Fibroblast of skin of left biceps (primary cell): ENCODE measurements around the gene CREM.
"Not testable (repeated sequence)": the region's sequence is repeated elsewhere in the genome, so short reads cannot be mapped to it uniquely, and the experiment has no call there.

Experiments used
- DNase-seq, 2 experiments: peaks; one replicate each; pipeline ENCODE4 v3.0.0-alpha.2; 2013; ENCODE audit warnings: low read depth in 2 of 2

Gene CREM

DNA sequence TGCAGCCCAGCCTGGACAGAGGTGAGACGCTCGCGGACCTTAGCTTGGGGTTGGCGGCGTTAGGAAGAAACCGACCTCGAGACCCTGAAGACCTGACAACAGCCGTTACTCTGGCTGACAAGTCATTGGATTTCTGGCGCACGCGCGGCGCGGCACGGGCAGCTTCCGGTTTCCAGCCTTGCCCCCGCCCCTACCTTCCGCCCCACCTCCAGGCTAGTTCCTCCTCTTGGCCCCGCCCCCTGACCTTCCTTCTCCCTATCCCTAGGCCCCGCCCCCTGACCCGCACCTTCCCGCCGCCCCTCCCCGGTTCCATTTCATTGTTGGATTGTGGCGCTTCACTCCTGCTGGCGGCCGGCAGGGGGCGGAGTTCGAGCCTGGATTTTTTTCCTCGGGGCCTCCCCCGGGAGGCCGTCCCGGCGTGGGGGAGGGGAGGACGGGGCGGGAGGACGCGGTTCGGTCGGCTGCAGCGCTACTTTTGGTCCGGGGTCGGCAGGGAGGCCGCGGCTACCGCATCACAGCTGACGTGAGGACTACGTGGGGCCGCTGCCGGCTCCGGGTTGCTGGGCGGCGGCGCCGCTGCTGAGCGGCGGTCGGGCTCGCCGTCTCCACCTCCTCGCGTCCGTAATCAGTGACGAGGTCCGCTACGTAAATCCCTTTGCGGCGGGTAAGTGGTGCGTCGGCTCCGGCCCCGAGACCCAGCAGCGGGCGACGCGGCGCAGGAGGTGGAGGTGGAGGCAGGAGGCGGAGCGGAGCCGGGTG lies at the start of gene CREM:
Gene CREM, plus strand, starts transcription at position 317 of the 759 bp plus-strand sequence. CDS start 10,990 bp downstream, outside the sequence.
- DNase-seq: peak; percentile 89 to 90

- no peak for DNase-seq
Observed at GRCh38 chr10:35079265-35079664, 47.4 kb upstream of the CREM start.

DNA sequence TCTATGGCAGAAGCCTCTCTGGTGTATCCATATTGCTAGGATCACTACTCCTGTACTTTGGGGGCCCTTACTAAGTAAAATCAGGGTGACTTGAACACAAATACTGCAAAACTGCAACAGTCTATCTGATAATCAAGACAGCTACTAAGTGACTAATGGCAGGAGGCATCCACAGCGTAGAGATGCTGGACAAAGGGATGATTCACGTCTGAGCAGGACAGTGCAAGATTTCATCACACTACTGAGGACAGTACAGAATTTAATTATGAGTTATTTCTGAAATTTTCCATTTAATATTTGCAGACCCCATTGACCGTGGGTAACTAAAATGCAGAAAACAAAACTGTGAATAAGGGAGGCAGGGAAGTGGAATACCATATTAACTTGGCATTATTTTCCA lies 46.9 kb upstream of the CREM start:
- peak; percentile 36 to 44 for DNase-seq

DNA sequence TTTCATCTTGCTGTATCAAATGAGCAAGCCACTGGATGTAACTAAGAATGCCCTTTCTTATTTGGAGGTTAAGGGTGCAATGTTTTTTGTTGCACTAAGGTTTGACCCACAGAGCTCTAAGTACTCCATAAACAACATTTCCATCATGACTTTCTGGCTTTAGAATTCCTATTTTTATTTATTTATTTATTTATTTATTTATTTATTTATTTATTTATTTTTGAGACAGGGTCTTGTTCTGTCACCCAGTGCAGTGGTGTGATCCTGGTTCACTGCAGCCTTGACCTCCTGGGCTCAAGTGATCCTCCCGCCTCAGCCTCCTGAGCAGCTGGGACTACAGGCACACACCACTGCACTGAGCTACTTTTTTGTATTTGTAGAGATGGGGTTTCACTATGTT lies 46.4 kb upstream of the CREM start:
- DNase-seq: not testable (repeated sequence)

DNA sequence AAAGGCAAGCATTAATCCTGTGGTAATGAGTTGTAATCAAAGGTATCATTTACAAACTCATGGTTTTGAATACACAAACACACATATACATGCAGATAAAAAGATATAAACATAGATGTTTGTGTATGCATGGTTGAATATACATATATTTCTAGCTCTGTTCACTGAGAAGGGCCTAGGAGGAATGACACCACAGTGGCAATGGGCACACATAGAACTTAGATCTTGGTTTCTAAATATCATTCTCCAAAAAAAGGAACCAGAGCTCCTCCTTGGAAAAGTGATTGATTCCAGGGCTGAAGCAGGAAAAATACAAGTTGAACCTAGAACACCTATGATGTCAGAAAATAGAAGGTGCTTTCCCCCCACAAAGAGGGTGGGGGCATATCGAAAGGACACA lies 43.4 kb upstream of the CREM start:
- no peak for DNase-seq

DNA sequence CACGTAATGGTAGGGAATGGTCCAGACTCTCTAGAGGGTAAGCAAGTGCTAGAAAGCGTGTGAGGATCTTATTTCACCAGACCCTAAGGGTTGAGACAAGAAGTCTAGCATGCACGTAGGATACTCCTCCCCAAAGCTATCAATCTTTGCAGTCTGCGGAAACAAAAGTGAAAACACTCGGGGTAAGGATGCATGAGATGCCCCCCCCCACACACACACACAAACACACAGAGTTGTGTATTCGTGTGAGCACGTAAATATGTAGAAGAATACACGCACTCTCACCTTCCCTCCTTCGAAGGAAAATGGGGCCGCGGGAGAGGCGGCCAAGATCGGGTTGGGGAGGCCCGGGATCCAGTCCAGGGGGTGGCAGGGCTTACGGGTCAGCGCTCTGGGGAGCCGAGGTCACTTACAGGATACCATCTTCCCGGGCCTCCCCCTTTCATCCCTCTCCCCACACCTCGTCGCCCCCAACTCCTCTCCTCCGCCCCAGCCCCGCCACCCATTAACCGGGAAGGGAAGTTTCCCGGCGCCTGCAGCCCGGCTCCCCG lies 37.0 kb upstream of the CREM start:
- DNase-seq: no peak

DNA sequence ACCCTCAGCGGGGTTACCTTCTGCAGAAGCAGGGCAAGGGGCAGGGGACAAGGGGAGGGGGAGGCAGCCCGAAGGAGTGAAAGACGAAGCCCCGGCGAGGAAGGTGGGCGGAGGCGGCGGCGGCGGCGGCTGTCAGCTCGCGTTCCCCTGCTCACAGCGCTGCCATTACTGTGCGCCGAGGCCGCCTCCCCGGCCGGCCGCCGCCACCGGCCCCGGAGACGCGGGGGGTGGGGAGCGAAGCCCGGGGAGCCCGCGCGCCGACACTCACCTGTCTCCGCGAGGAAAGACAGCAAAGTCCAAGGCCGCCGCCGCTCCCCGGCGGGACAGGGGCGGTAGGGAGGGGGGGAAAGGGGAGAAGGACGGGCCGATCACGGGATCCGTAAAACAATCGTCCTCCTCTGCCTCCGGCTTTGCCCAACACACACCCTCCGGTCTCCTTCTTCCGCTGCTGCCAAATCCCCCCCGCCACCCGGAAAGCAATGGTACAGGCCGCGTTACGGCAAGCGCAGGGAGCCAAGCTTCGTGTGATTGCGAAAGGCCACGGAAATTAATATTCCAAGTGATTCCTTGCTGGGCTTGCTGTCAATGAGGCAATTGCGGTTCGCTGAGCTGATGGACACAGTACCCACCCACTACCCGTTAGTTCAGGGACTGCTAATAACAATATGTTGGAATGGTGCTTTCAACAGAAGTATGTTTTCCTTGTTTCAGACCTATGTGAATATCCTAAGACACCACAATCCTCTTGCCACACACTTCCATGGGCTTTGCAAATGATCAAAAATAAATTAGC lies 36.3 kb upstream of the CREM start, which contains the start of gene CUL2:
Gene CUL2, minus strand, starts transcription at position 180 of the 793 bp plus-strand sequence. CDS start 19,024 bp downstream, outside the sequence.
- DNase-seq: peak; percentile 93

GRCh38 chr10:35091994-35092790 lies 34.5 kb upstream of the CREM start:
- DNase-seq: no peak

- DNase-seq: no peak
Observed at GRCh38 chr10:35092851-35093250, 33.8 kb upstream of the CREM start.

DNA sequence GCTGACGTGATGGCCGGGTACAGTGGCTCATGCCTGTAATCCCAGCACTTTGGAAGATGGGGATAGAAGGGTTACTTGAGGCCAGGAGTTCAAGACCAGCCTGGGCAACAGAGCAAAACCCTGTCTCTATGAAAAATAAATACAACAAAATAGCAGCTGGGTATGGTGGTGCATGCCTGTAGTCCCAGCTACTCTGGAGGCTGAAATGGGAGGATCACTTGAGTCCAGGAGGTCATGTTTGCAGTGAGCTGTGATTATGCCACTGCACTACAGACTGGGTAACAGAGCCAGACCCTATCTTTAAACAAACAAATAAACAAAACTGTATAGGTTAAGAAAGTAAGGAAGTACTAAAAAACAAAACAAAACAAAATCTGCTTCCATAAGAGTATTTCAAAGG lies 30.3 kb upstream of the CREM start:
- DNase-seq: no peak

DNA sequence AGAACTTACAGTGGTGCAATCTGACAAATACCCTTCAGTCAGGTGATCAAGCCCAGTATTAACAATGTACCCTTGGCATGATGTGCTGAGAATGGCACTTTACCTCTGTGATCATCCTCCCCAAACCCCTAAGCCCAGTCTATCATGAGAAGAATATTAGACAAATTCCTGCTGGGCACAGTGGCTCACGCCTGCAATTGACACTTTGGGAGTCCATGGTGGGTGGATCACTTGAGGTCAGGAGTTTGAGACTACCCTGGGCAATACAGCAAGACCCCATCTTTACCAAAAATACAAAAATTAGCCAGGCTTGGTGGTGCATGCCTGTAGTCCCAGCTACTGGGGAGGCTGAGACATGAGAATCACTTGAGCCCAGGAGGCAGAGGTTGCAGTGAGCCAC lies 29.1 kb upstream of the CREM start:
- no peak for DNase-seq

- DNase-seq: no peak
Observed at GRCh38 chr10:35103882-35104281, 22.8 kb upstream of the CREM start.

DNA sequence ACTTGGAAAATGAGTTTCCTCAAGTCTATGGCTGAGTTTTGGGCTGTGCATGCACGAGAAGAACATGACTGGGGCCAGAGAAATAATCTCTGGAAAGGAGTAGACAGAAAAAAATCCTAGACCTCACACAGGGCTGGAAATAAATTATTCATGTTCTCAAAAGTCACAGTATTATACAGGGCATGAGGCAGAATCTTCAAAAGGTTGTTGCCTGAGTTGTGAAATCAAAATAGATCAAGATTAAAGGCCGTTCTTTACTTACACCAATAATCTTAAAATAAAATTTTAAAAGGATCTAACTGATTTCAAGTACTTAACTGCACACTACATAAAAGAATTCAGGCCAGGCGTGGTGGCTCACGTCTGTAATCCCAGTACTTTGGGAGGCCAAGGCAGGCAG lies 14.1 kb upstream of the CREM start:
- no peak for DNase-seq

- DNase-seq: no peak
Observed at GRCh38 chr10:35119378-35119777, 7.3 kb upstream of the CREM start.

- DNase-seq: no peak
Observed at GRCh38 chr10:35124540-35124939, 2.1 kb upstream of the CREM start.

DNA sequence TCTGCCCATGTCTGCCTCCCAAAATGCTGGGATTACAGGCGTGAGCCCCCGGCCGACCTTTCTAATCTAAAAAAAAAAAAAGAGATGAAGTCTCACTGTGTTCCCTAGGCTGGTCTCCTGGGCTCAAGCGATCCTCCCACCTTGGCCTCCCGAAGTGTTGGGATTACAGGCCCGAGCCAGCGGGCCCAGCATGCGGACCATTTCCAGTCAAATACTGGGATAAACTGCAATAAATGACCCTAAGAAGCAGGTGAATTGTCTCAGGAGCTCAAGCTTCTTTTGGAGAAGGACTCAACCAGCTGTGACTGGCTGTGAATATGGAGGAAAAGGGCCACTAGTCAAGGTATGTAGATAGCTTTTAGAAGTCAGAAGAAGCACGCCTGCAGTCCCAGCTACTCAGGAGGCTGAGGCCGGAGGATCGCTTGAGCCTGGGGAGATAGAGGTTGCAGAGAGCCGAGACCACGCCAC lies 550 bp upstream of the CREM start:
- DNase-seq: no peak

GRCh38 chr10:35127289-35127891 lies 744 bp downstream of the CREM start:
- no peak for DNase-seq

DNA sequence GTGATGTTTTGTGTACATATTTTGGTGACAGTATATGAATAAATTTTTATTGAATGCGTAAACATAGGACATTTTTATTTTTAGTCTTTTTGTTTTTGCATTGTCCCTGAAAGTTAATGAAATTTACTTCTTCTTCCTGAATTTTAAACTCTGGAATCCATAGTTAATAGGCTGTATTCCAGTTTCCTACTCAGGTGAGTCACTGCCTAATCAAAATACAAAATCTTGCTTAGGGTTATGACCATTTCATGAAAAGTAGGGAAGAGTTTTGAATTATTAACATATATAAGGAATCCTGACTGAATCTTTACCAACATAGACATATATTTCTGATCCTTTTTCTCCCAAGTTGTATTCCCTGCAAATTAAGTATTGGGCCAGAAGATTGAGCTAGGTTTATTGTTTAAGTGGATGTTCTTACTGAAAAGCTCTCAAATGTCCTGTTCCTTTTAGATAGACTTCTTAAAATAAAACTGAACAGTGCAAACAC lies 2.6 kb downstream of the CREM start:
- no peak for DNase-seq

GRCh38 chr10:35130663-35131062 lies 4.0 kb downstream of the CREM start:
- DNase-seq: no peak

DNA sequence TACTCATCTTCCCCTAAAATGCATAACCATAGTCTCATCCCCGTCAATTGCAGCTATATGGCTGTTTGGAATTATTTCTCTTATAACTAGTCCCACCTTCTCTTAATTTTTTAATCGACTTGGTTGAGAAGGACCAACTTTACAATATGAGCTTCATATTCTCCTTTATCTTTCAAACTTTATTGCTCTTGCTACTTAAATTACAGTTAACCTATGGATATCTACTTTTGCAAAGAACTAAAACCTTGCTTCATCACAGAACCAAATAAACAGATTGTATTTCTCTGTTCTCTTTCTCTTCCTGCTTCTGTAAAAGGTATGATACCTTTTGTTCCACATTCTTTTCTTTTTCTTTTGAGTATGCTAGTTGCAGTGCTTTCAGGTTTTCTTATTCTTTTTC lies 6.1 kb downstream of the CREM start:
- DNase-seq: no peak

DNA sequence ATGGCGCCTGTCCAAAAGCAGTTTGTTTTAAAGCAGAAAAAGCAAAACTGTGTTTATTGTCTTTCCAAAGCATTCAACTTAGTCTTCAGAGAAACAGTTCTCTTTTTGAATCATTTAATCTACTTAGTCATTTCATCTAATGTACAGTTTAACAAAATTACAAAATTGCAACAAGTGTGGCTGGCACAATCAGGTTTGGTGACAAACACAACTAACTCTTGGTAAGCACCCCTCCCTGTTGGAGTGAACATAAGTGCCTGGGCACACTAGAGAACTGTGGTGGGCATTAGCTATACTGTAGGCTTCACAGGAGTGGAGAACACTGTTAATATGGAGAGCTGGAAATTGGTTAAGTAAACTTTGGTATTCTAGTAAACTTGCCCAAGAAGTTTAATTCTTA lies 6.9 kb downstream of the CREM start:
- DNase-seq: no peak
